ENCODE data around the gene GRIK4. TPM values are rescaled to one million over a fixed set of nuclear protein-coding genes. Genes with fewer than 3 reads are reported as not detected.

The GRIK4 gene
- total RNA-seq, 1 experiment from 2014 or later: not detected

DNA sequence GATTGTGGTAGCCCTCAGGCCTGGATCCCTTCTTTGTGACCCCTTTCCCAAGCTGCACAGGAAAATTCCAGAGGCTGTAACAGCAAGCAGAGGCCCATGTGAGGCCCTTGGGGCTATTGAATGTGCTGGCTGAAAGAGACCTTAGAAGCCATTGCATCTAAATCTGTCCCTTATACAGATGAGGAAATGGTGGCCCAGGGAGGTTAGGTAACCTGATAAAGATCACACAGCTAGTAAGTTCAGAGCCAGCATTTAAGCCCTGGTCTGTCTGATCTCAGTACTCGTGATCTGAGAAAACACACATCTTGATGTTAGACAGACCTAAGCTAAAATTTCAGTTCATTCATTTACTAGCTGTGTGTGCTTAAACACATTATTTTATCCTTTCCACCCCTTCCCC is 396.4 kb downstream of the GRIK4 start:
- no peak overlapping the region for H3K4me3 ChIP-seq (ENCODE audit: low read length)
- H3K4me1 ChIP-seq (ENCODE audit: insufficient read depth, low read length): peaks cover 8% of the 10 kb centered on the region; the same call in 1 of the 2 replicates
- intact Hi-C loops (cut with micrococcal nuclease): no loop called here
- H3K36me3 ChIP-seq (ENCODE audit: low read depth, low read length): no peaks in the 10 kb centered on the region
- peaks cover 48% of the 10 kb centered on the region for H3K27me3 ChIP-seq (ENCODE audit: low read length)
- H3K79me2 ChIP-seq (ENCODE audit: low read length): no peaks in the 10 kb centered on the region
- no peak overlapping the region for H3K4me2 ChIP-seq (ENCODE audit: low read length)
- H3K27ac ChIP-seq (ENCODE audit: low read length): no peak overlapping the region
- TF ChIP-seq, protein P1, sequence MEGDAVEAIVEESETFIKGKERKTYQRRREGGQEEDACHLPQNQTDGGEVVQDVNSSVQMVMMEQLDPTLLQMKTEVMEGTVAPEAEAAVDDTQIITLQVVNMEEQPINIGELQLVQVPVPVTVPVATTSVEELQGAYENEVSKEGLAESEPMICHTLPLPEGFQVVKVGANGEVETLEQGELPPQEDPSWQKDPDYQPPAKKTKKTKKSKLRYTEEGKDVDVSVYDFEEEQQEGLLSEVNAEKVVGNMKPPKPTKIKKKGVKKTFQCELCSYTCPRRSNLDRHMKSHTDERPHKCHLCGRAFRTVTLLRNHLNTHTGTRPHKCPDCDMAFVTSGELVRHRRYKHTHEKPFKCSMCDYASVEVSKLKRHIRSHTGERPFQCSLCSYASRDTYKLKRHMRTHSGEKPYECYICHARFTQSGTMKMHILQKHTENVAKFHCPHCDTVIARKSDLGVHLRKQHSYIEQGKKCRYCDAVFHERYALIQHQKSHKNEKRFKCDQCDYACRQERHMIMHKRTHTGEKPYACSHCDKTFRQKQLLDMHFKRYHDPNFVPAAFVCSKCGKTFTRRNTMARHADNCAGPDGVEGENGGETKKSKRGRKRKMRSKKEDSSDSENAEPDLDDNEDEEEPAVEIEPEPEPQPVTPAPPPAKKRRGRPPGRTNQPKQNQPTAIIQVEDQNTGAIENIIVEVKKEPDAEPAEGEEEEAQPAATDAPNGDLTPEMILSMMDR (conservative IDR thresholded peaks at IDR 0.05; ENCODE audit: low read depth, low read length): no peak
- TF ChIP-seq EZH2phosphoT487 (IDR thresholded peaks at IDR 0.05; ENCODE audit: borderline replicate concordance, low read length): no peak
- TF ChIP-seq EZH2 (IDR thresholded peaks at IDR 0.05; ENCODE audit: low read length, unreplicated experiment): no peak
- BruUV-seq (replicated peaks): no TSS peak
- H2AFZ ChIP-seq (ENCODE audit: low read length): no peak overlapping the region
- H4K20me1 ChIP-seq (ENCODE audit: low read length): no peaks in the 10 kb centered on the region; the same call in 1 of the 2 replicates
- H3K9me3 ChIP-seq (ENCODE audit: low read length): no peaks in the 10 kb centered on the region
- ChIA-PET POLR2A (ENCODE audit: unreplicated experiment) (no interaction called here), CTCF (no interaction called here)
- no peaks in the 10 kb centered on the region for H3F3A ChIP-seq (ENCODE audit: low read length, unreplicated experiment)
- H3K9ac ChIP-seq (ENCODE audit: low read length): no peak overlapping the region
- no peaks in the 10 kb centered on the region for H3K9me2 ChIP-seq (replicated peaks; ENCODE audit: low read length)
- DNase-seq (no peak), ATAC-seq (no peak)

DNA sequence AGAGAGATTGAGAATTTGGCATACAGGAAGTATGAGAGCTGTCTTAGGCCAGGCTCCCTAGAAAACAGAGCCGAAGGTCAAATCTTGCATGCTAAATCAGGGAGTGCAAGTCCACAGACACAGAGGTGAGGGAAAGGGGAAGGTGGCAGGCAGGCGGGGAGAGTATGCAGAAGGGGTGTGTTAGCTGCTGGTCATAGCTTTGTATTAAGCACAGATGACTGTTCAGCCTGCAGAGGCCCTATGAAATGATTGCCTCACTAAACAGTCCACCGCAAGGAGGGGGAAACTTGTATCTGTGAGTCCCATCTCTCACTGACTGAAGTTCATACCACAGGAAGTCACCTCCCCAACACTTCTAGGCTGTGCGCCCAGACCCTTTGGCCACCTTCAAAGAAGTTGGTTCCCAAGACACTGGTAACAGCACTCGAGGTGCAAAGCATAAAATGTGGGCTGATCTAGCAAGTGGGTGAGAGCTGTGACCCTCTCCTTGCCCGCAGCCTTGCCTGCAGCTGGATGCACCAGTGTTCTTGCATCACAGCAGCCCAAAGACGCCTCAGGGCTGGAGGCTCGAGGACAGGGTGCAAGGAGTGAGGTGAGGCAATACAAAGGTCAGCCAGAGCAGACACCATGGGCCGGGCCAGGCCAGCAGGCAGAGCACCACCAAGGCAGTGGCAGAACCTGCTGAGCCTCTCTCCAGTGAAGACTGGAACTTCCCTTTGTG is 397.1 kb downstream of the GRIK4 start:
- Histone ChIP-seq H3K79me2 (ENCODE audit: low read length) (no peaks in the 10 kb centered on the region), H3K4me3 (ENCODE audit: low read length) (no peak overlapping the region), H4K20me1 (ENCODE audit: low read length) (no peaks in the 10 kb centered on the region; the same call in 1 of the 2 replicates), H3K4me2 (ENCODE audit: low read length) (no peak overlapping the region), H3K4me1 (ENCODE audit: insufficient read depth, low read length) (peaks cover 8% of the 10 kb centered on the region; the same call in 1 of the 2 replicates), H3K9me3 (ENCODE audit: low read length) (no peaks in the 10 kb centered on the region), H3K9ac (ENCODE audit: low read length) (no peak overlapping the region), H2AFZ (ENCODE audit: low read length) (no peak overlapping the region), H3K36me3 (ENCODE audit: low read depth, low read length) (no peaks in the 10 kb centered on the region), H3F3A (ENCODE audit: low read length, unreplicated experiment) (no peaks in the 10 kb centered on the region), H3K9me2 (replicated peaks; ENCODE audit: low read length) (no peaks in the 10 kb centered on the region), H3K27me3 (ENCODE audit: low read length) (peaks cover 53% of the 10 kb centered on the region), H3K27ac (ENCODE audit: low read length) (no peak overlapping the region)
- TF ChIP-seq EZH2phosphoT487 (IDR thresholded peaks at IDR 0.05; ENCODE audit: borderline replicate concordance, low read length): no peak
- TF ChIP-seq EZH2 (IDR thresholded peaks at IDR 0.05; ENCODE audit: low read length, unreplicated experiment): no peak
- TF ChIP-seq, protein P1 (conservative IDR thresholded peaks at IDR 0.05; ENCODE audit: low read depth, low read length): no peak
- ATAC-seq: no peak
- intact Hi-C loops (cut with micrococcal nuclease): no loop called here
- no peak for DNase-seq
- ChIA-PET CTCF (no interaction called here), POLR2A (ENCODE audit: unreplicated experiment) (no interaction called here)
- BruUV-seq (replicated peaks): no TSS peak

GRCh38 chr11:120909676-120910416 is 398.3 kb downstream of the GRIK4 start:
- ChIA-PET CTCF (no interaction called here), POLR2A (ENCODE audit: unreplicated experiment) (no interaction called here)
- no peaks in the 10 kb centered on the region for H3K9me3 ChIP-seq (ENCODE audit: low read length)
- intact Hi-C loops (cut with micrococcal nuclease): no loop called here
- DNase-seq (no peak), ATAC-seq (no peak)
- H3K4me3 ChIP-seq (ENCODE audit: low read length): no peak overlapping the region
- no peak overlapping the region for H3K9ac ChIP-seq (ENCODE audit: low read length)
- H3K79me2 ChIP-seq (ENCODE audit: low read length): no peaks in the 10 kb centered on the region
- H3K4me2 ChIP-seq (ENCODE audit: low read length): no peak overlapping the region
- BruUV-seq (replicated peaks): no TSS peak
- no peaks in the 10 kb centered on the region for H3K9me2 ChIP-seq (replicated peaks; ENCODE audit: low read length)
- no peaks in the 10 kb centered on the region for H3F3A ChIP-seq (ENCODE audit: low read length, unreplicated experiment)
- H3K27me3 ChIP-seq (ENCODE audit: low read length): peaks cover 55% of the 10 kb centered on the region
- H4K20me1 ChIP-seq (ENCODE audit: low read length): no peaks in the 10 kb centered on the region
- H3K27ac ChIP-seq (ENCODE audit: low read length): no peak overlapping the region
- H3K4me1 ChIP-seq (ENCODE audit: insufficient read depth, low read length): no peaks in the 10 kb centered on the region
- no peak overlapping the region for H2AFZ ChIP-seq (ENCODE audit: low read length)
- no peak for TF ChIP-seq EZH2 (IDR thresholded peaks at IDR 0.05; ENCODE audit: low read length, unreplicated experiment)
- TF ChIP-seq EZH2phosphoT487 (IDR thresholded peaks at IDR 0.05; ENCODE audit: borderline replicate concordance, low read length): no peak
- TF ChIP-seq, protein P1 (conservative IDR thresholded peaks at IDR 0.05; ENCODE audit: low read depth, low read length): no peak
- H3K36me3 ChIP-seq (ENCODE audit: low read depth, low read length): no peaks in the 10 kb centered on the region

Data from PC-3 (cell line).